HepG2 (cell line): Measurements from ENCODE around the gene MISP3. TPM values are rescaled to one million over a fixed set of nuclear protein-coding genes. Genes with fewer than 3 reads are reported as not detected.

ENCODE experiments used
- BRD4 ChIP-seq: sonication (generic); formaldehyde crosslinking; IDR thresholded peaks from 2 replicates; pipeline ENCODE4 v1.4.0; 2020; ENCODE audit warnings: missing genetic modification reagents
- KAT7 ChIP-seq: IDR thresholded peaks from 2 replicates; pipeline ENCODE4 v1.6.1; 2018; ENCODE audit warnings: borderline replicate concordance, missing compliant biosample characterization
- NCOA2 ChIP-seq: sonication (generic); formaldehyde crosslinking; IDR thresholded peaks from 2 replicates; pipeline ENCODE4 v1.8.0; 2022; ENCODE audit warnings: inconsistent platforms
- NCOR1 ChIP-seq: fragments of 200-600 bp; sonication (generic); IDR thresholded peaks from 2 replicates; pipeline ENCODE4 v1.7.0; 2017; ENCODE audit warnings: antibody characterized with exemption, low read length, borderline replicate concordance
- RFXAP ChIP-seq: sonication (generic); formaldehyde crosslinking; IDR thresholded peaks from 2 replicates; pipeline ENCODE4 v1.4.0; 2020; ENCODE audit warnings: missing genetic modification reagents, borderline replicate concordance
- ZFP36L2 ChIP-seq: sonication (generic); formaldehyde crosslinking; IDR thresholded peaks from 2 replicates; pipeline ENCODE4 v1.4.0; 2020; ENCODE audit warnings: missing genetic modification reagents
- ZNF101 ChIP-seq: sonication (generic); formaldehyde crosslinking; IDR thresholded peaks from 2 replicates; pipeline ENCODE4 v1.4.0; 2020; ENCODE audit warnings: mild to moderate bottlenecking, low read depth, missing genetic modification reagents, borderline replicate concordance
- ZNF615 ChIP-seq: sonication (generic); formaldehyde crosslinking; IDR thresholded peaks from 2 replicates; pipeline ENCODE4 v1.5.0; 2020; ENCODE audit warnings: mild to moderate bottlenecking, missing genetic modification reagents, borderline replicate concordance
- polyA plus RNA-seq, 8 experiments: library from polyadenylated mRNA; depleted of rRNA in 3 of 8; stranded (reverse) in 7 of 8; unstranded in 1 of 8; fragments of >200 nt; fragmentation: Illumina TruSeq in 4 of 8; extraction: Trizol in 4 of 8; gene quantifications; 2 replicates each; pipeline versions ENCODE4 v1.2.1 to v1.2.3, GENCODE V29; 2011 to 2016; ENCODE audit warnings: low read depth in 4 of 8, missing spikeins in 1 of 8, mixed read lengths in 1 of 8; ENCODE audit not compliant: insufficient read depth in 1 of 8
- total RNA-seq, 5 experiments: library from RNA; depleted of rRNA; stranded (reverse); fragments of >200 nt; fragmentation: Illumina TruSeq; extraction: Trizol; gene quantifications; 2 replicates each; pipeline ENCODE4 v1.2.3, GENCODE V29; 2016; ENCODE audit warnings: low read depth in 1 of 5
- TF ChIP-seq, protein P1 (sequence below): sonication (generic); formaldehyde crosslinking; IDR thresholded peaks from 2 replicates; pipeline ENCODE4 v1.4.0; 2020; ENCODE audit warnings: missing genetic modification reagents, low read depth, mild to moderate bottlenecking, borderline replicate concordance
- TF ChIP-seq, protein P2 (sequence below): sonication (generic); formaldehyde crosslinking; IDR thresholded peaks from 2 replicates; pipeline ENCODE4 v1.4.0; 2020; ENCODE audit warnings: mild to moderate bottlenecking, missing genetic modification reagents
- TF ChIP-seq, protein P3 (sequence below): sonication (generic); formaldehyde crosslinking; IDR thresholded peaks from 2 replicates; pipeline ENCODE4 v1.9.0; 2021; ENCODE audit warnings: missing genetic modification reagents, borderline replicate concordance
- TF ChIP-seq, protein P4 (sequence below): sonication (generic); formaldehyde crosslinking; IDR thresholded peaks from 2 replicates; pipeline ENCODE4 v1.4.0; 2020; ENCODE audit warnings: mild to moderate bottlenecking, missing genetic modification reagents
- TF ChIP-seq, protein P5 (sequence below), 2 experiments: IDR thresholded peaks; 2 replicates each; pipeline ENCODE4 v1.6.1; 2011 to 2012; ENCODE audit warnings: low read length in 2 of 2, borderline replicate concordance in 1 of 2, low read depth in 1 of 2, mild to moderate bottlenecking in 1 of 2, moderate library complexity in 1 of 2

Gene MISP3
- total and polyA plus RNA-seq, 2 of the 13 experiments (the other 11 are each of a cell fraction or from before 2014, with no cell fraction given) = 2.5 to 5.4 TPM

DNA sequence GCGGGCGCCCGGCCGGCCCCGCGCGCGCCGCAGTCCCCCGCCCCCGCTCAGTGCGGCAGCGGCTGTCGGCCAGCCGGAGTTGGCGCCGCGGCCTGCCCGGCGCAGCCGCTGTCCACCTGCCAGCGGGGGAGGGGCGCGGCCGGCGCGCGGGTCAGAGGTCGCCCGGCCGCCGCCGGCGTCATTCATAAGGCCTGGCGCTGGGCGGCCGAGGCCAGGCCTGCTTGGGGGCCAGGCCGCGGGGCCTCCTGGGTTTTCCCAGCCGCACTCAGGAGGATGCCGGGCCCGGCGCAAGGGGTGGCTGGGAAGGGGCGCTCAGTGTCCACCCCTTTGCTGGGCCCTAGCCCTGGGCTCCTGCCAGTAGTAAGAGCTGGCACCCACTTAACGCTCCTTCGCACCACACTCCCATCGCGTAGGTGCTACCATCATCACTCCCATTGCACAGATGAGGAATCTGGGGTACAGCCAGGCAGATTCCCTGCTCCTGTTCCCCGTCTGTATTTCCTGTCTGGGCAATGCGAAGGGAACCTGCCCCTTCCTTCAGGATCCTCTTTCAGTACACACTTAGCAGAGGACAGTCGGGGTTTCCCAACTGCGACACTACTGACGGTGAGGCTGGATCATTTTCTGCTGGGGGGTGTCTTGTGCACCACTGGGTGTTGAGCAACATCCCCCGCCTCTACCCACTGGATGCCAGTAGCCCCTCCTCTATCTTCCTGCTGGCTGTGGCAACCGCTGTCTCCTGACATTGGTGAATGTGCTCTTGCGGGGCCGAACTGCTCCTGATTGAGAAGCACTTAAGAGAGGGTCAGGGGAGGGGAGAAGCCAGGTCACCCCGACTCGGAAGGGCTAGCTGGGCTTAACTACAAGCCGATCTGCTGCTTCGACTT, 45.8 kb downstream of the MISP3 start (continued):
- TF ChIP-seq, protein P1, sequence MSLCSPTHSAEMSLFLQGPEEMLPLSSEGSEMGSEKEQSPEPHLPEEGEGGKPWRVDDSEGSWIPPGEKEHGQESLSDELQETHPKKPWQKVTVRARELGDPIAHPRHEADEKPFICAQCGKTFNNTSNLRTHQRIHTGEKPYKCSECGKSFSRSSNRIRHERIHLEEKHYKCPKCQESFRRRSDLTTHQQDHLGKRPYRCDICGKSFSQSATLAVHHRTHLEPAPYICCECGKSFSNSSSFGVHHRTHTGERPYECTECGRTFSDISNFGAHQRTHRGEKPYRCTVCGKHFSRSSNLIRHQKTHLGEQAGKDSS (CRISPR knock-in tag) = no peak
- no peak for TF ChIP-seq RFXAP (CRISPR knock-in tag)
- TF ChIP-seq NCOA2 (CRISPR knock-in tag) = no peak
- TF ChIP-seq ZNF615 = no peak
- no peak for TF ChIP-seq KAT7 (CRISPR knock-in tag)
- TF ChIP-seq, protein P2, sequence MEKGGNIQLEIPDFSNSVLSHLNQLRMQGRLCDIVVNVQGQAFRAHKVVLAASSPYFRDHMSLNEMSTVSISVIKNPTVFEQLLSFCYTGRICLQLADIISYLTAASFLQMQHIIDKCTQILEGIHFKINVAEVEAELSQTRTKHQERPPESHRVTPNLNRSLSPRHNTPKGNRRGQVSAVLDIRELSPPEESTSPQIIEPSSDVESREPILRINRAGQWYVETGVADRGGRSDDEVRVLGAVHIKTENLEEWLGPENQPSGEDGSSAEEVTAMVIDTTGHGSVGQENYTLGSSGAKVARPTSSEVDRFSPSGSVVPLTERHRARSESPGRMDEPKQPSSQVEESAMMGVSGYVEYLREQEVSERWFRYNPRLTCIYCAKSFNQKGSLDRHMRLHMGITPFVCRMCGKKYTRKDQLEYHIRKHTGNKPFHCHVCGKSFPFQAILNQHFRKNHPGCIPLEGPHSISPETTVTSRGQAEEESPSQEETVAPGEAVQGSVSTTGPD (CRISPR knock-in tag) = peak; percentile 75; the same call in 1 of the 2 replicates
- no peak for TF ChIP-seq NCOR1
- TF ChIP-seq ZNF101 (CRISPR knock-in tag) = no peak
- TF ChIP-seq, protein P3, sequence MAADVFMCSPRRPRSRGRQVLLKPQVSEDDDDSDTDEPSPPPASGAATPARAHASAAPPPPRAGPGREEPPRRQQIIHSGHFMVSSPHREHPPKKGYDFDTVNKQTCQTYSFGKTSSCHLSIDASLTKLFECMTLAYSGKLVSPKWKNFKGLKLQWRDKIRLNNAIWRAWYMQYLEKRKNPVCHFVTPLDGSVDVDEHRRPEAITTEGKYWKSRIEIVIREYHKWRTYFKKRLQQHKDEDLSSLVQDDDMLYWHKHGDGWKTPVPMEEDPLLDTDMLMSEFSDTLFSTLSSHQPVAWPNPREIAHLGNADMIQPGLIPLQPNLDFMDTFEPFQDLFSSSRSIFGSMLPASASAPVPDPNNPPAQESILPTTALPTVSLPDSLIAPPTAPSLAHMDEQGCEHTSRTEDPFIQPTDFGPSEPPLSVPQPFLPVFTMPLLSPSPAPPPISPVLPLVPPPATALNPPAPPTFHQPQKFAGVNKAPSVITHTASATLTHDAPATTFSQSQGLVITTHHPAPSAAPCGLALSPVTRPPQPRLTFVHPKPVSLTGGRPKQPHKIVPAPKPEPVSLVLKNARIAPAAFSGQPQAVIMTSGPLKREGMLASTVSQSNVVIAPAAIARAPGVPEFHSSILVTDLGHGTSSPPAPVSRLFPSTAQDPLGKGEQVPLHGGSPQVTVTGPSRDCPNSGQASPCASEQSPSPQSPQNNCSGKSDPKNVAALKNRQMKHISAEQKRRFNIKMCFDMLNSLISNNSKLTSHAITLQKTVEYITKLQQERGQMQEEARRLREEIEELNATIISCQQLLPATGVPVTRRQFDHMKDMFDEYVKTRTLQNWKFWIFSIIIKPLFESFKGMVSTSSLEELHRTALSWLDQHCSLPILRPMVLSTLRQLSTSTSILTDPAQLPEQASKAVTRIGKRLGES (CRISPR knock-in tag) = no peak; the same call in 1 of the 2 replicates
- no peak for TF ChIP-seq BRD4 (CRISPR knock-in tag)
- TF ChIP-seq, protein P4, sequence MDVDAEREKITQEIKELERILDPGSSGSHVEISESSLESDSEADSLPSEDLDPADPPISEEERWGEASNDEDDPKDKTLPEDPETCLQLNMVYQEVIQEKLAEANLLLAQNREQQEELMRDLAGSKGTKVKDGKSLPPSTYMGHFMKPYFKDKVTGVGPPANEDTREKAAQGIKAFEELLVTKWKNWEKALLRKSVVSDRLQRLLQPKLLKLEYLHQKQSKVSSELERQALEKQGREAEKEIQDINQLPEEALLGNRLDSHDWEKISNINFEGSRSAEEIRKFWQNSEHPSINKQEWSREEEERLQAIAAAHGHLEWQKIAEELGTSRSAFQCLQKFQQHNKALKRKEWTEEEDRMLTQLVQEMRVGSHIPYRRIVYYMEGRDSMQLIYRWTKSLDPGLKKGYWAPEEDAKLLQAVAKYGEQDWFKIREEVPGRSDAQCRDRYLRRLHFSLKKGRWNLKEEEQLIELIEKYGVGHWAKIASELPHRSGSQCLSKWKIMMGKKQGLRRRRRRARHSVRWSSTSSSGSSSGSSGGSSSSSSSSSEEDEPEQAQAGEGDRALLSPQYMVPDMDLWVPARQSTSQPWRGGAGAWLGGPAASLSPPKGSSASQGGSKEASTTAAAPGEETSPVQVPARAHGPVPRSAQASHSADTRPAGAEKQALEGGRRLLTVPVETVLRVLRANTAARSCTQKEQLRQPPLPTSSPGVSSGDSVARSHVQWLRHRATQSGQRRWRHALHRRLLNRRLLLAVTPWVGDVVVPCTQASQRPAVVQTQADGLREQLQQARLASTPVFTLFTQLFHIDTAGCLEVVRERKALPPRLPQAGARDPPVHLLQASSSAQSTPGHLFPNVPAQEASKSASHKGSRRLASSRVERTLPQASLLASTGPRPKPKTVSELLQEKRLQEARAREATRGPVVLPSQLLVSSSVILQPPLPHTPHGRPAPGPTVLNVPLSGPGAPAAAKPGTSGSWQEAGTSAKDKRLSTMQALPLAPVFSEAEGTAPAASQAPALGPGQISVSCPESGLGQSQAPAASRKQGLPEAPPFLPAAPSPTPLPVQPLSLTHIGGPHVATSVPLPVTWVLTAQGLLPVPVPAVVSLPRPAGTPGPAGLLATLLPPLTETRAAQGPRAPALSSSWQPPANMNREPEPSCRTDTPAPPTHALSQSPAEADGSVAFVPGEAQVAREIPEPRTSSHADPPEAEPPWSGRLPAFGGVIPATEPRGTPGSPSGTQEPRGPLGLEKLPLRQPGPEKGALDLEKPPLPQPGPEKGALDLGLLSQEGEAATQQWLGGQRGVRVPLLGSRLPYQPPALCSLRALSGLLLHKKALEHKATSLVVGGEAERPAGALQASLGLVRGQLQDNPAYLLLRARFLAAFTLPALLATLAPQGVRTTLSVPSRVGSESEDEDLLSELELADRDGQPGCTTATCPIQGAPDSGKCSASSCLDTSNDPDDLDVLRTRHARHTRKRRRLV (CRISPR knock-in tag) = 0 out of 2 replicates have a peak, but pooled peaks have one; percentile 57
- TF ChIP-seq ZFP36L2 (CRISPR knock-in tag) = no peak
- TF ChIP-seq, protein P5, sequence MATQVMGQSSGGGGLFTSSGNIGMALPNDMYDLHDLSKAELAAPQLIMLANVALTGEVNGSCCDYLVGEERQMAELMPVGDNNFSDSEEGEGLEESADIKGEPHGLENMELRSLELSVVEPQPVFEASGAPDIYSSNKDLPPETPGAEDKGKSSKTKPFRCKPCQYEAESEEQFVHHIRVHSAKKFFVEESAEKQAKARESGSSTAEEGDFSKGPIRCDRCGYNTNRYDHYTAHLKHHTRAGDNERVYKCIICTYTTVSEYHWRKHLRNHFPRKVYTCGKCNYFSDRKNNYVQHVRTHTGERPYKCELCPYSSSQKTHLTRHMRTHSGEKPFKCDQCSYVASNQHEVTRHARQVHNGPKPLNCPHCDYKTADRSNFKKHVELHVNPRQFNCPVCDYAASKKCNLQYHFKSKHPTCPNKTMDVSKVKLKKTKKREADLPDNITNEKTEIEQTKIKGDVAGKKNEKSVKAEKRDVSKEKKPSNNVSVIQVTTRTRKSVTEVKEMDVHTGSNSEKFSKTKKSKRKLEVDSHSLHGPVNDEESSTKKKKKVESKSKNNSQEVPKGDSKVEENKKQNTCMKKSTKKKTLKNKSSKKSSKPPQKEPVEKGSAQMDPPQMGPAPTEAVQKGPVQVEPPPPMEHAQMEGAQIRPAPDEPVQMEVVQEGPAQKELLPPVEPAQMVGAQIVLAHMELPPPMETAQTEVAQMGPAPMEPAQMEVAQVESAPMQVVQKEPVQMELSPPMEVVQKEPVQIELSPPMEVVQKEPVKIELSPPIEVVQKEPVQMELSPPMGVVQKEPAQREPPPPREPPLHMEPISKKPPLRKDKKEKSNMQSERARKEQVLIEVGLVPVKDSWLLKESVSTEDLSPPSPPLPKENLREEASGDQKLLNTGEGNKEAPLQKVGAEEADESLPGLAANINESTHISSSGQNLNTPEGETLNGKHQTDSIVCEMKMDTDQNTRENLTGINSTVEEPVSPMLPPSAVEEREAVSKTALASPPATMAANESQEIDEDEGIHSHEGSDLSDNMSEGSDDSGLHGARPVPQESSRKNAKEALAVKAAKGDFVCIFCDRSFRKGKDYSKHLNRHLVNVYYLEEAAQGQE (IDR thresholded peaks at IDR 0.05; ENCODE audit: borderline replicate concordance in 1 of 2, low read depth in 1 of 2, low read length in 2 of 2) = no peak
